Measurements from ENCODE around the gene GPR42.

GPR42 gene

GRCh38 chr19:35392742-35393715 is 22.2 kb downstream of the GPR42 start:
- TF ChIP-seq CTCF (IDR thresholded peaks at IDR 0.05) (no peak), ZFX (IDR thresholded peaks at IDR 0.05; ENCODE audit: borderline replicate concordance) (no peak)

GRCh38 chr19:35395382-35396199 is 24.7 kb downstream of the GPR42 start:
- H3K27ac ChIP-seq = no peak overlapping the region
- no peak for TF ChIP-seq CTCF (IDR thresholded peaks at IDR 0.05)
- no peak for TF ChIP-seq ZFX (IDR thresholded peaks at IDR 0.05; ENCODE audit: borderline replicate concordance)

More at GRCh38 chr19:35392742-35393715, 22.2 kb downstream of the GPR42 start:
- no peak overlapping the region for H3K27ac ChIP-seq

- TF ChIP-seq CTCF (IDR thresholded peaks at IDR 0.05) = no peak
- no peak for TF ChIP-seq ZFX (IDR thresholded peaks at IDR 0.05; ENCODE audit: borderline replicate concordance)
- H3K27ac ChIP-seq = no peak overlapping the region
Measured at GRCh38 chr19:35396240-35396885, 25.5 kb downstream of the GPR42 start.

DNA sequence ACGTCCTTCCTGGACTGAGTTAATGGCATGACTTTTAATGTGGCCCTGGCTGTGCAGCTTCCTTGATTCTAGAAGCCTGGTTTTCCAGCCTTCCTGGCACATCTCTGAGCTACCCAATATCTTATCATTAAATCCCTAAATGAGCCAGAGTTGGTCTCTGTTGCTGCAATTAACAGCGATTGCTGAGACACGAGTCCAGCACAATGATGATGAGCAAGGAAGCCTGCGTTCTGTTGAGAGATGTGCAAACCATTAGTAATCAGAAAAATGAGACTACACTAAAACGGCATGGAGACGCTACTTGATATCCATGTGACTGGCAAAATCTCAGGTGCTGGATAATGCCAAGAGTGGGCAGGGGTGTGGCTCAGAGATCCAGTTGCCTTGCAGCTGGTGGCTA is 26.2 kb downstream of the GPR42 start:
- no peak for TF ChIP-seq CTCF (IDR thresholded peaks at IDR 0.05)
- no peak for TF ChIP-seq ZFX (IDR thresholded peaks at IDR 0.05; ENCODE audit: borderline replicate concordance)
- no peak overlapping the region for H3K27ac ChIP-seq

- H3K27ac ChIP-seq = no peak overlapping the region
- TF ChIP-seq CTCF (IDR thresholded peaks at IDR 0.05) (no peak), ZFX (IDR thresholded peaks at IDR 0.05; ENCODE audit: borderline replicate concordance) (no peak)
Measured at GRCh38 chr19:35398570-35398969, 27.7 kb downstream of the GPR42 start.

GRCh38 chr19:35399231-35399630 is 28.4 kb downstream of the GPR42 start:
- no peak for TF ChIP-seq ZFX (IDR thresholded peaks at IDR 0.05; ENCODE audit: borderline replicate concordance)
- H3K27ac ChIP-seq = no peak overlapping the region
